SK-N-SH (cell line): ENCODE results near the gene ATP7B.

ENCODE experiments used
- FOSL2 ChIP-seq: IDR thresholded peaks from 2 replicates; pipeline ENCODE4 v1.4.0; 2012; ENCODE audit warnings: low read depth, mild to moderate bottlenecking, moderate library complexity, borderline replicate concordance
- GABPA ChIP-seq: IDR thresholded peaks from 2 replicates; pipeline ENCODE4 v1.4.0; 2012; ENCODE audit warnings: low read depth, mild to moderate bottlenecking
- MXI1 ChIP-seq: IDR thresholded peaks from 2 replicates; pipeline ENCODE4 v1.6.1; 2012; ENCODE audit warnings: mild to moderate bottlenecking, low read depth, low read length, improper control_type of control experiment
- POLR2AphosphoS5 ChIP-seq: IDR thresholded peaks from 2 replicates; pipeline ENCODE4 v1.6.1; 2012; ENCODE audit warnings: low read depth, low read length
- RCOR1 ChIP-seq: fragments of 150-350 bp; IDR thresholded peaks from 2 replicates; pipeline ENCODE4 v1.6.1; 2017; ENCODE audit warnings: antibody characterized with exemption, low read length
- TEAD4 ChIP-seq: IDR thresholded peaks from 2 replicates; pipeline ENCODE4 v1.4.0; 2012; ENCODE audit warnings: mild to moderate bottlenecking, borderline replicate concordance; ENCODE audit not compliant: insufficient read depth
- YY1 ChIP-seq: IDR thresholded peaks from 2 replicates; pipeline ENCODE4 v1.4.0; 2012; ENCODE audit warnings: low read depth, mild to moderate bottlenecking
- TF ChIP-seq, protein P1 (sequence below): fragments of 200-600 bp; sonication (generic); IDR thresholded peaks from 2 replicates; pipeline ENCODE4 v1.6.1; 2017; ENCODE audit warnings: antibody characterized with exemption, mild to moderate bottlenecking, moderate library complexity
- TF ChIP-seq, protein P2 (sequence below): fragments of 150-350 bp; IDR thresholded peaks from 2 replicates; pipeline ENCODE4 v1.6.1; 2017; ENCODE audit warnings: antibody characterized with exemption, low read length, low read depth, borderline replicate concordance
- TF ChIP-seq, protein P3 (sequence below): IDR thresholded peaks from 2 replicates; pipeline ENCODE4 v1.4.0; 2012; ENCODE audit warnings: low read depth

DNA sequence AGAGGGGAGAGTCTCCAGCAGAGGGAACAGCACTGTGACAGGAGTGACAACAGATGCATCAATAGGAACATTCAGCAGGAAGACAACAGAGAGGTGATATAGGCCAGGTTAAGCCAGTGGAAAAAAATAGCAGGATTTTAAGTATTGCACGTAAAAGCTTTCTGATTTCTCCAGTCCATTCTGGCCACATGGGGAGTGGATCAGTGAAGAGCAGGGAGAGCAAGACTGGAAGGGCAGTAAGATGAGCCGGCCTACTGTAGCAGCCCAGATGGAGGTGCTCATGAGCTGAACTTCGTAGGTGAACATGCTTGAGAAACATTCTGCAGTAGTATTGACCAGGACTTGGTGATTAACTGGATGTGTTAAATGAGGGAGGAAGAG, 15.0 kb upstream of the ATP7B start:
- TF ChIP-seq, protein P1, sequence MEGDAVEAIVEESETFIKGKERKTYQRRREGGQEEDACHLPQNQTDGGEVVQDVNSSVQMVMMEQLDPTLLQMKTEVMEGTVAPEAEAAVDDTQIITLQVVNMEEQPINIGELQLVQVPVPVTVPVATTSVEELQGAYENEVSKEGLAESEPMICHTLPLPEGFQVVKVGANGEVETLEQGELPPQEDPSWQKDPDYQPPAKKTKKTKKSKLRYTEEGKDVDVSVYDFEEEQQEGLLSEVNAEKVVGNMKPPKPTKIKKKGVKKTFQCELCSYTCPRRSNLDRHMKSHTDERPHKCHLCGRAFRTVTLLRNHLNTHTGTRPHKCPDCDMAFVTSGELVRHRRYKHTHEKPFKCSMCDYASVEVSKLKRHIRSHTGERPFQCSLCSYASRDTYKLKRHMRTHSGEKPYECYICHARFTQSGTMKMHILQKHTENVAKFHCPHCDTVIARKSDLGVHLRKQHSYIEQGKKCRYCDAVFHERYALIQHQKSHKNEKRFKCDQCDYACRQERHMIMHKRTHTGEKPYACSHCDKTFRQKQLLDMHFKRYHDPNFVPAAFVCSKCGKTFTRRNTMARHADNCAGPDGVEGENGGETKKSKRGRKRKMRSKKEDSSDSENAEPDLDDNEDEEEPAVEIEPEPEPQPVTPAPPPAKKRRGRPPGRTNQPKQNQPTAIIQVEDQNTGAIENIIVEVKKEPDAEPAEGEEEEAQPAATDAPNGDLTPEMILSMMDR = no peak
- TF ChIP-seq FOSL2 = no peak
- no peak for TF ChIP-seq GABPA
- TF ChIP-seq MXI1 = no peak
- TF ChIP-seq TEAD4 = no peak
- TF ChIP-seq RCOR1 = no peak
- no peak for TF ChIP-seq POLR2AphosphoS5
- TF ChIP-seq YY1 = no peak
- TF ChIP-seq, protein P2, sequence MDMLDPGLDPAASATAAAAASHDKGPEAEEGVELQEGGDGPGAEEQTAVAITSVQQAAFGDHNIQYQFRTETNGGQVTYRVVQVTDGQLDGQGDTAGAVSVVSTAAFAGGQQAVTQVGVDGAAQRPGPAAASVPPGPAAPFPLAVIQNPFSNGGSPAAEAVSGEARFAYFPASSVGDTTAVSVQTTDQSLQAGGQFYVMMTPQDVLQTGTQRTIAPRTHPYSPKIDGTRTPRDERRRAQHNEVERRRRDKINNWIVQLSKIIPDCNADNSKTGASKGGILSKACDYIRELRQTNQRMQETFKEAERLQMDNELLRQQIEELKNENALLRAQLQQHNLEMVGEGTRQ = no peak
- TF ChIP-seq, protein P3, sequence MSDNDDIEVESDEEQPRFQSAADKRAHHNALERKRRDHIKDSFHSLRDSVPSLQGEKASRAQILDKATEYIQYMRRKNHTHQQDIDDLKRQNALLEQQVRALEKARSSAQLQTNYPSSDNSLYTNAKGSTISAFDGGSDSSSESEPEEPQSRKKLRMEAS = no peak
